HepG2 (cell line): Measurements from ENCODE around the gene SERINC2.

ENCODE experiments used
- ELF4 ChIP-seq: sonication (generic); formaldehyde crosslinking; IDR thresholded peaks from 2 replicates; pipeline ENCODE4 v1.5.0; 2020; ENCODE audit warnings: missing genetic modification reagents, mild to moderate bottlenecking, moderate library complexity, borderline replicate concordance
- GABPA ChIP-seq, 2 experiments: IDR thresholded peaks; 2 replicates each; pipeline ENCODE4 v1.6.1; 2011 to 2016; ENCODE audit warnings: low read depth in 2 of 2, low read length in 1 of 2, missing biosample characterization in 1 of 2, missing genetic modification characterization in 1 of 2
- MXD4 ChIP-seq: IDR thresholded peaks from 2 replicates; pipeline ENCODE4 v1.6.1; 2016; ENCODE audit warnings: mild to moderate bottlenecking, missing biosample characterization, missing genetic modification reagents
- PHF20 ChIP-seq: sonication (generic); formaldehyde crosslinking; IDR thresholded peaks from 2 replicates; pipeline ENCODE4 v1.5.0; 2020; ENCODE audit warnings: mild to moderate bottlenecking, missing genetic modification reagents
- POLR2AphosphoS2 ChIP-seq: IDR thresholded peaks from 2 replicates; pipeline ENCODE4 v1.6.1; 2011; ENCODE audit warnings: low read depth, low read length, improper control_type of control experiment
- POLR2AphosphoS5 ChIP-seq: IDR thresholded peaks from 2 replicates; pipeline ENCODE4 v1.6.1; 2012; ENCODE audit warnings: low read depth, low read length
- REST ChIP-seq, 2 experiments: IDR thresholded peaks; 2 replicates each; pipeline ENCODE4 v1.6.1; 2011 to 2012; ENCODE audit warnings: low read length in 2 of 2, borderline replicate concordance in 1 of 2, low read depth in 1 of 2, mild to moderate bottlenecking in 1 of 2, moderate library complexity in 1 of 2
- SOX6 ChIP-seq, 2 experiments: fragments of 450-650 bp in 1 of 2; sonication (generic) in 1 of 2; formaldehyde crosslinking in 1 of 2; IDR thresholded peaks; 2 replicates each; pipeline versions ENCODE4 v1.4.0 to v1.6.1; 2017 to 2020; ENCODE audit warnings: antibody characterized with exemption in 1 of 2, mild to moderate bottlenecking in 1 of 2, missing genetic modification reagents in 1 of 2
- ZBTB49 ChIP-seq: sonication (generic); formaldehyde crosslinking; IDR thresholded peaks from 2 replicates; pipeline ENCODE4 v1.4.0; 2020; ENCODE audit warnings: missing genetic modification reagents, borderline replicate concordance
- ZBTB8A ChIP-seq: sonication (generic); formaldehyde crosslinking; IDR thresholded peaks from 2 replicates; pipeline ENCODE4 v1.4.0; 2020; ENCODE audit warnings: mild to moderate bottlenecking, low read depth, missing genetic modification reagents, borderline replicate concordance
- ZNF10 ChIP-seq: sonication (generic); formaldehyde crosslinking; IDR thresholded peaks from 2 replicates; pipeline ENCODE4 v1.4.0; 2020; ENCODE audit warnings: mild to moderate bottlenecking, low read depth, missing genetic modification reagents, borderline replicate concordance
- ZNF549 ChIP-seq: sonication (generic); formaldehyde crosslinking; IDR thresholded peaks from 2 replicates; pipeline ENCODE4 v1.5.0; 2020; ENCODE audit warnings: missing genetic modification reagents

DNA sequence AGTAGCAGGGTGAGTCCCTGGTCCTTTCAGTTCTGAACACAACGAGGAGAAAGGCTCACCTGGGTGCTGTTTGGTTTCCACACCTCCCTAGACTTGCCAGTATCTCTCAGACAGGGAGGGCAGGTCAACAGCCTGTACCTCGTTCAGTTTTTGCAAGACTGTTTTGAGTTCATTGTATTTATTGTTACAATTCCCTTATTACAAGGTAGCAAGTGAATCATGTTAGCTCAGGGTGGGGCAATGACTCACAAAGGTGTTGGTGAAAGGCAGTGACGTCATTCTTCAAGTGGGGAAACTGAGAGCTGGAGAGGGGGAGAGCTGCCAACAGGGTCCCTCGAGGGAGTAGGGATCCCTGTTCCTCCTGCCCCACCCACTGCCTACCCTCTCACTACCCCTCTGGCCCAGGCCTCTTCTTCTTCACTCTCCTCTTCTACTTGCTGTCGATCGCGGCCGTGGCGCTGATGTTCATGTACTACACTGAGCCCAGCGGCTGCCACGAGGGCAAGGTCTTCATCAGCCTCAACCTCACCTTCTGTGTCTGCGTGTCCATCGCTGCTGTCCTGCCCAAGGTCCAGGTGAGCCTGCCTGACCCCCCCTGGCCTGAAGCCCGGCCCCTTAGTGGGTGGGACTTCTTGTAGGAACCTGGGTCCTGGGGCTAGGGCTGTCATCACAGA is 13.4 kb downstream of the SERINC2 start:
- TF ChIP-seq REST (IDR thresholded peaks at IDR 0.05; ENCODE audit: borderline replicate concordance in 1 of 2, low read depth in 1 of 2, low read length in 2 of 2) (no peak), ZBTB8A (CRISPR knock-in tag) (no peak), ZNF549 (CRISPR knock-in tag) (no peak), ELF4 (CRISPR knock-in tag) (no peak), MXD4 (CRISPR knock-in tag) (no peak), SOX6 (IDR thresholded peaks at IDR 0.05) (no peak), SOX6 (CRISPR knock-in tag; IDR thresholded peaks at IDR 0.05) (no peak), PHF20 (no peak), GABPA (IDR thresholded peaks at IDR 0.05; ENCODE audit: low read depth, low read length) (no peak), GABPA (CRISPR knock-in tag; IDR thresholded peaks at IDR 0.05; ENCODE audit: low read depth) (no peak), ZBTB49 (CRISPR knock-in tag) (no peak), ZNF10 (CRISPR knock-in tag) (no peak), POLR2AphosphoS5 (no peak; the same call in 1 of the 2 replicates), POLR2AphosphoS2 (no peak)
